ENCODE measurements around the gene MAMSTR. TPM values are rescaled to one million over a fixed set of nuclear protein-coding genes. Genes with fewer than 3 reads are reported as not detected.

MAMSTR gene
- total and polyA plus RNA-seq, 2 of the 4 experiments (the other 2 are of a cell fraction): 0.18 to 1.9 TPM

DNA sequence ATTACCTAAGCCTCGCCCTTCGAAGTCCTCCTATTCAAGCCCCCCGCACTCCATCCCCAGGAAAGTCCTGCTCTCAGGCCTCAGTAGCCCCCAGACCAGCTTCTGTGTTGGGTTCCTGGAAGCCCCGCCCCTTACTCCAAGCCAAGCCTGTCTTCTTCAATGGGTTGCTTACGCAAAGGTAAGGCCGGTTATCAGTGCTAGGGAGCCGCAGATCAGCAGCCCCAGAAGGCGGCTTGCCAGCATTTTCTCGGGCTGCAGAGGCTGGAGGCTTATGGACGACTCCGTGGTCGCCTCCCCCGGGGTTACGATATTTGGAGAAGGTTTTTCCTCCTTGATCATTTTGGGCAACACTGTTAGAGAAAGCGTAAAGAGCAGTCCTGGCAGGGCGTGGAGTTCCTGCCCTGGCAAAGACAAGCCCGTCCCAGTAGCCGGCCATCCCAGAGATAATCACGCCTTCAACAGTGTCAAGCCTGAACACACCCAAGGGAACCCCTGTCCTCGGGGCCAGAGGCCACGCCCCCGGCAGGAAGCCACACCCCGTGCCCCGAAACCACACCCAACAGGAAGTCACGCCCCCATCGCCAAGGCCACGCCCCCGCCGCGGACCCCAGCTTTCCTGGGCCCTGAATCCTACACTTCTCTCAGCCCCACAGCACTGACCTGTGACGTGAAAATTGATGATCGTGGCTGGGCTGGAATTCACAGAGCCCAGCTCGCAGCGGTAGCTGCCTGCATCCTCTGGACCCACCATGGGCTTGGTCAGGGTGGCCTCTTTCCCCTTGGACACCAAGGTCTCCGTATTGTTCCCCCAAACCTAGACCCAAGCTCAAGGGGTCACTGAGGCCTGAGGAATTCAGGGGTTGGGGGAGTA, 21.8 kb upstream of the MAMSTR start:
- no peak overlapping the region for H2BK5ac ChIP-seq (ENCODE audit: low read depth, low read length, poor library complexity, severe bottlenecking)
- no peak for DNase-seq
- peaks cover 3% of the 10 kb centered on the region for H3K9me1 ChIP-seq (ENCODE audit: insufficient read depth, low read length)
- ChIA-PET CTCF (no interaction called here), POLR2A (ENCODE audit: unreplicated experiment) (no interaction called here)
- H2BK120ac ChIP-seq (ENCODE audit: low read depth, low read length): no peak overlapping the region
- H3K23ac ChIP-seq (ENCODE audit: low read depth, low read length): no peak overlapping the region
- no peak for ATAC-seq (ENCODE audit: low read depth)
- intact Hi-C loops (cut with micrococcal nuclease): no loop called here
- no peak overlapping the region for H4K91ac ChIP-seq (ENCODE audit: insufficient read depth, low read depth, low read length)
- peaks cover 5% of the 10 kb centered on the region for H3K4me1 ChIP-seq (ENCODE audit: control insufficient read depth, insufficient read depth, low read length)
- H3K18ac ChIP-seq (ENCODE audit: low read depth, low read length): no peak overlapping the region
- no peak overlapping the region for H3K4ac ChIP-seq (ENCODE audit: low read depth, low read length)
- no peak overlapping the region for H4K5ac ChIP-seq (ENCODE audit: low read depth, low read length)
- no peak overlapping the region; a peak in 1 of 4 replicates for H4K8ac ChIP-seq (ENCODE audit: low read depth in 2 of 2, low read length in 2 of 2)
- H3K9ac ChIP-seq (ENCODE audit: low read depth, low read length): no peak overlapping the region
- peaks cover 19% of the 10 kb centered on the region for H3K27me3 ChIP-seq (ENCODE audit: control insufficient read depth, insufficient read depth, low read length)
- H3K27ac ChIP-seq (ENCODE audit: insufficient read depth, low read length): no peak overlapping the region
- in situ Hi-C loops (cut with MboI; ENCODE audit: low sequenced_read_pairs): no loop called here
- H2AK9ac ChIP-seq (replicated peaks; ENCODE audit: low read depth, low read length, poor library complexity): no peak overlapping the region
- H3K36me3 ChIP-seq (ENCODE audit: control insufficient read depth, insufficient read depth, low read length): no peaks in the 10 kb centered on the region
- no peaks in the 10 kb centered on the region for H4K20me1 ChIP-seq (ENCODE audit: insufficient read depth, low read length)
- no TSS peak for BruUV-seq (replicated peaks)
- no peak overlapping the region for H3K56ac ChIP-seq (ENCODE audit: extremely low read depth, insufficient read depth, low read length)
- H3K4me2 ChIP-seq (ENCODE audit: low read depth, low read length): no peak overlapping the region
- peak overlapping the region; percentile 56 for H2AFZ ChIP-seq (replicated peaks; ENCODE audit: low read length, poor library complexity)
- no peak overlapping the region for H2BK20ac ChIP-seq (ENCODE audit: low read depth, low read length)
- H3K9me3 ChIP-seq (ENCODE audit: control insufficient read depth, insufficient read depth, low read length): no peaks in the 10 kb centered on the region
- TF ChIP-seq, protein P1, sequence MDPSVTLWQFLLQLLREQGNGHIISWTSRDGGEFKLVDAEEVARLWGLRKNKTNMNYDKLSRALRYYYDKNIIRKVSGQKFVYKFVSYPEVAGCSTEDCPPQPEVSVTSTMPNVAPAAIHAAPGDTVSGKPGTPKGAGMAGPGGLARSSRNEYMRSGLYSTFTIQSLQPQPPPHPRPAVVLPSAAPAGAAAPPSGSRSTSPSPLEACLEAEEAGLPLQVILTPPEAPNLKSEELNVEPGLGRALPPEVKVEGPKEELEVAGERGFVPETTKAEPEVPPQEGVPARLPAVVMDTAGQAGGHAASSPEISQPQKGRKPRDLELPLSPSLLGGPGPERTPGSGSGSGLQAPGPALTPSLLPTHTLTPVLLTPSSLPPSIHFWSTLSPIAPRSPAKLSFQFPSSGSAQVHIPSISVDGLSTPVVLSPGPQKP (IDR thresholded peaks at IDR 0.05; ENCODE audit: borderline replicate concordance, low read depth, low read length): no peak
- TF ChIP-seq RFX5 (IDR thresholded peaks at IDR 0.05; ENCODE audit: low read depth, low read length) (no peak), FOS (IDR thresholded peaks at IDR 0.05; ENCODE audit: low read depth, low read length) (no peak), RCOR1 (IDR thresholded peaks at IDR 0.05; ENCODE audit: insufficient replicate concordance, low read length) (no peak), RAD21 (IDR thresholded peaks at IDR 0.05; ENCODE audit: low read length) (no peak)
- no peak overlapping the region for H2BK15ac ChIP-seq (ENCODE audit: low read depth, low read length)
- H3K4me3 ChIP-seq (ENCODE audit: insufficient read depth, low read depth, low read length): no peak overlapping the region
- no peak overlapping the region for H3K14ac ChIP-seq (replicated peaks; ENCODE audit: low read depth, low read length)
- WGBS, 2 experiments (ENCODE audit: extremely low coverage in 2 of 2, insufficient read length in 1 of 2): 33% methylated on average over 23 of the region's 35 CpGs; no CpG with 5 or more reads in 1 of the 2 experiments
- no peak overlapping the region for H2AK5ac ChIP-seq (ENCODE audit: low read depth, low read length)
- H3K79me1 ChIP-seq (ENCODE audit: low read depth in 1 of 2, low read length in 2 of 2): no peaks in the 10 kb centered on the region
- dilution Hi-C loops (cut with HindIII; ENCODE audit: low sequenced_read_pairs, unreplicated experiment): no loop called here
